Fibroblast of skin of left quadriceps (primary cell): Measurements from ENCODE around the gene BTG2.
A peak's percentile ranks its signal among the peaks of the same experiment; 100 is the strongest.

ENCODE experiments used
- DNase-seq, 2 experiments: peaks; one replicate each; pipeline ENCODE4 v3.0.0-alpha.2; 2013; ENCODE audit warnings: low read depth in 2 of 2

Gene BTG2

DNA sequence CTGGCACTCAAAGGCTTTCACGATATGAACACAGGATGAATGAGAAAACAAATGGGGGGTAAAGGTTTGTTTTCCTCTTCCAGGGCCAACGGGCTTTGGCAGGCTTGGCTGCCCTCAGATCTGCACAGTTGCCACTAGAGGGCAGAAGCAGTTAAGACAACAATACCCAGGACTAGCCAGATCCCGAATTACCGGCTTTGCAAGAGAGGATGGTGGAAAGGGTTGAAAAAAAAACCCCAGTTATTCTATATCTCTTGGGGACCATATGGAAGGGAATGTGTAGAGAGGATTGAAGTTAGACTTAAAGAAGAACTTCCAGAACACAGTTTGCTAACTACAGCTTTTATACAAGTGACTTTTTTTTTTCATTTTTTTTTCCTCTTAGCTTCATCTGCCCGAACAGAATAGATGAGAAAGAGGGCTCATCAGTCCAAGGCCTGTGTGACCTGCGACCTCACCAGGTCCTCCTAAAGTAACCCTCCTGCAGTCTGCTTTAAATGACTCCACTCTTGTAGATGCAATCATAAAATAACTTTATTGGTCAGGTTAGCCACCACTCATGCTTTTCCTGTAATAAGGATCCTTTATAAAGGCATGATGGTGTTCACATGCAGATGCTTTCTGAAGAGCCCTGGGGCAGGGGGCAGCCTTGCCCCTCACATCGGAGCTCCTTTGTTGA, 34.9 kb downstream of the BTG2 start:
- DNase-seq = peak; percentile 62

GRCh38 chr1:203342192-203342940, 37.0 kb downstream of the BTG2 start:
- DNase-seq = peak in 1 of 2 experiments; percentile 13

GRCh38 chr1:203343956-203344754, 38.8 kb downstream of the BTG2 start:
- DNase-seq = no peak

DNA sequence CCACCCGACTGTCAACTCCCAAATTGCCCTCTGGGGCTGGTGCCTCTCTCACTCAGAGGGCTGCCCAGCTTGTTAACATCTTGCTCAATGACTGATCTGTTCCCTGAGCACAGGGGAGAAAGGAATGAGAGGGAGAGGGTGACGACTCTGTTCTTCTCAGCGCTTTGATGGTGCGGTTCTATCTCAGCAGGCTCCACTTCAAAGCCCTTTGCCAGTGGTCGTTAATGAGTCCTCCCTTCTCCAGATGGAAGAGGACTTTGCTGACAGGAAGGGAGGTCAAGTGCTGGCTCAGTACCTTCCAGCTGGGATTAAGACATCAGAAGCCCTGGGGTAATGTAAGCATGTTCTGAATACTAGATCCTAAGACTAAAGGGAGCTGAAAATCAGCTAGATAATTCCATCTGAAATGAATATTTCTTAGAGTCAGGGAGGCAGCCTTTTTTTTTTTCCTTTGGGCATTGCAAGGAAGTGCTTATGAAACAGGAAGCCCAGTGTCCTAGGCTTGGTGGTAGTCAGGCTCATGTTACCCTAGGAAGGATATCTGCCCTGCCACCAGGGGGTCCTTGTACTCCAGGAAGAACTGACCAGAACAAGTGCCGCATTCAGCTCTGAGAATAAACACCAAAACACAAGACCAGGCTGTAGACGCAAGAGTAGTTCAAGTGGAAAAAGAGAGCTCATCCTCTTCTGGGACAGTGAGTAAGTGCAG, 40.9 kb downstream of the BTG2 start:
- no peak for DNase-seq

- no peak for DNase-seq
Observed at GRCh38 chr1:203346769-203347102, 41.4 kb downstream of the BTG2 start.

DNA sequence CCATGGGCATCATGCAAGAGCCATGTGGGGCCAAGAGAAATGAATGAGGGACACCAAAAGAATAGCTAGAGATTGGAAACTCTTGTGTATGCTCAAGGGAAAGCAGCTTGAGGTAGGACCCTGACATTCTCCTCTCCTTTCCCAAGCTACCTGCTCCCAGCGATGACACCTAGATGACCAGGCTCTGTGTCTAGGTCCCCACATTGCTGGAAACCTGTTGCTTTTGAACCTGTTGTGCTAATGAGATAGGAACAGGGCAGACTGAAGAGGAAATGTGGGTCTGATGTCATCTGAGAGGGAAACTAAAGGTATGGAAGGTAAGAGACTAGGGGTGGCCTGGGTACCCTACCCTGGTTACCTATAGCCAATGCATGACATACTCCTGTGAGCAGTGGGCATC, 43.8 kb downstream of the BTG2 start:
- DNase-seq = no peak

- no peak for DNase-seq
Observed at GRCh38 chr1:203349773-203350524, 44.6 kb downstream of the BTG2 start.

GRCh38 chr1:203351037-203351625, 45.8 kb downstream of the BTG2 start, which contains the start of gene FMOD:
Gene FMOD (minus strand): TSS chr1:203351122. CDS start chr1:203348270, 2,852 bp downstream.
- peak in 1 of 2 experiments; percentile 14 for DNase-seq

DNA sequence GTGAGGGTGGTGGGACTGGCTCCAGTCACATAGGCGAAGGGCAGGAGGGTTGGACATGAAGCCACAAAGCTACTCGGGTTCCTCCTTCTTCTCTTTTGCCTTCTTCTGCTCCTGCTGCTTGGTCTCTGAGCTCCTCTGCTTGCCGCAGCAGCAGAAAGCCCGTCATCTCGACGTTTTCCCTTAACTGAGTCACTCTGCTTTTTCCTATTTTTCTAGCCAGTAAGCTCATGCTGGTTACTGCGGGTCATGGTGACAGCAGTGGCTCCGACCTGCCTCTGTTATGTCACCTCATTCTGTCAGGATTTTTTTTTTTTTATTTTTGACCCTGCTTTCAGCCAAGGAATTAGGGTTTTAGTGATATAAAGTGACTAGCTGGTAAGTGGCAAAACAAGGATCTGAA, 48.2 kb downstream of the BTG2 start:
- no peak for DNase-seq

DNA sequence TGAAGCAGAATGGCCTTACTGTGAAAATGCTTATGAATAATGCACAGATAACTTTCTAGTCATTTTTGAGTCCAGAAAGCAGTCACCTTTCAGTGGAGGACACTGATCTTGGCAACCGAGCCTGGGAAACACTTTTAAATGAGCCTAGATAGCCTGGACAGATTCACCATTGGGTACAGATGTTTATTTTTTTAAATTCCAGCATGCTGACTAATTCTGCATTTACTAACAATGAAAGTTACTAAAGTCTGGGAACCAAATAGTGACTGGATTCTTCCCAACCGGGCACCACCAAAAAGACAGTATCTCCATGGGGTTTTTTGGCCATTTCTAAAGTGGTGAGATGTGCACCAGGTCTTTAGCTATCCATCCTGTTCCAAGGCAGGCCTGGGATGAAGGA, 48.9 kb downstream of the BTG2 start:
- no peak for DNase-seq

DNA sequence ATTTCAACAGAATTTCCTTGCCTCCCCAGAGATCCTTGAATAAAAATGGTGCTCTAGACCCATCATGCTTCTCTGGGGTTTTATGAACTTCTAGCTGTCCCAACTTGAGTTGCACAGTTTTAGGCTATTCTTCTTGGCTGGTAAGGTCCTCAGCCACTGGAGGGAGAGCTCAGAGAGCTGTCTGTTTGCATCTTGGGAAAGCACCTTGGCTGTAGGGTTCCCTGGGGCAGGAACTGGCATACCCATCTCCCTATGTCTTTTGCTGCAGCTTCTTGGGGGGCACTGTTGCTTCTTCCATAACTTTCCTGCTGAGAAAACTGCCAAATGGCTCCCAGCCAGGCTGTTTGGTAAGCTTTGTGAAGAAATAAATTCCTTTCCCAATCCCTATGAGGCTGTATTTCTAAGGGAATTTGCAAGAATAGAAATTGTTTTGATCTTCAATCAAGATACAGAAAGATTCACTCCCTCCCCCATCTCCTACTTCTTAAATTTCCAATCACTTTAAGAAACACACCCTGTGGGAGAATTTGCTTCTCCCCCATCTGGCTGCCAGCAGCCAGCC, 53.8 kb downstream of the BTG2 start:
- DNase-seq = peak; percentile 41 to 54
